K562 (cell line): Measurements from ENCODE around the gene BEST4. TPM values are rescaled to one million over a fixed set of nuclear protein-coding genes. Genes with fewer than 3 reads are reported as not detected.

Source experiments
- BMI1 ChIP-seq: fragments of 150-350 bp; IDR thresholded peaks from 2 replicates; pipeline ENCODE4 v1.6.1; 2014; ENCODE audit warnings: low read length
- BRCA1 ChIP-seq, 2 experiments: fragments of 450-650 bp in 1 of 2; sonication (generic) in 1 of 2; formaldehyde crosslinking in 1 of 2; IDR thresholded peaks; 2 replicates each; pipeline versions ENCODE4 v1.5.0 to v1.6.1; 2017 to 2020; ENCODE audit warnings: mild to moderate bottlenecking in 1 of 2, missing genetic modification reagents in 1 of 2
- CBX8 ChIP-seq: fragments of 200-600 bp; sonication (generic); IDR thresholded peaks from 2 replicates; pipeline ENCODE4 v1.6.1; 2012; ENCODE audit warnings: borderline replicate concordance, mixed run types, low read depth, mild to moderate bottlenecking, moderate library complexity, mixed read lengths, low read length, control low read depth, inconsistent platforms; ENCODE audit not compliant: poor library complexity, severe bottlenecking; ENCODE audit errors: extremely low read depth
- CUX1 ChIP-seq: fragments of 200-800 bp; sonication (Bioruptor generic); IDR thresholded peaks from 2 replicates; pipeline ENCODE4 v1.6.1; 2016; ENCODE audit warnings: missing genetic modification characterization, missing compliant biosample characterization
- CXXC5 ChIP-seq: fragments of 250-450 bp; sonication (Bioruptor Pico); IDR thresholded peaks from 2 replicates; pipeline ENCODE4 v1.8.0; 2022; ENCODE audit warnings: inconsistent platforms, mild to moderate bottlenecking, moderate library complexity
- DPF2 ChIP-seq: fragments of 450-650 bp; IDR thresholded peaks from 2 replicates; pipeline ENCODE4 v1.6.1; 2016
- E2F3 ChIP-seq: fragments of 250-450 bp; sonication (Bioruptor Pico); IDR thresholded peaks from 2 replicates; pipeline ENCODE4 v1.4.0; 2020; ENCODE audit warnings: mild to moderate bottlenecking
- ESRRA ChIP-seq: fragments of 450-650 bp; IDR thresholded peaks from 2 replicates; pipeline ENCODE4 v1.6.1; 2014; ENCODE audit warnings: low read depth, mild to moderate bottlenecking, moderate library complexity, borderline replicate concordance
- POLR2AphosphoS5 ChIP-seq: IDR thresholded peaks from 2 replicates; pipeline ENCODE4 v1.6.1; 2011; ENCODE audit warnings: mild to moderate bottlenecking, low read depth, low read length, moderate library complexity; ENCODE audit not compliant: control insufficient read depth, insufficient read depth
- RERE ChIP-seq: sonication (generic); formaldehyde crosslinking; IDR thresholded peaks from 2 replicates; pipeline ENCODE4 v1.8.0; 2023; ENCODE audit warnings: missing genetic modification reagents, mild to moderate bottlenecking, borderline replicate concordance
- SRSF1 ChIP-seq: fragments of 200-400 bp; formaldehyde crosslinking; IDR thresholded peaks from 2 replicates; pipeline ENCODE4 v1.6.1; 2017; ENCODE audit warnings: mild to moderate bottlenecking, low read depth, low read length, moderate library complexity
- THRAP3 ChIP-seq: fragments of 450-650 bp; IDR thresholded peaks from 2 replicates; pipeline ENCODE4 v1.6.1; 2016; ENCODE audit warnings: mild to moderate bottlenecking, inconsistent platforms, borderline replicate concordance
- ZNF408 ChIP-seq: fragments of 250-450 bp; sonication (Bioruptor Pico); IDR thresholded peaks from 2 replicates; pipeline ENCODE4 v1.4.0; 2020; ENCODE audit warnings: low read depth, mild to moderate bottlenecking, moderate library complexity
- ZNF436 ChIP-seq: fragments of 250-450, 450-650 bp; sonication (Bioruptor Pico); formaldehyde crosslinking; IDR thresholded peaks from 2 replicates; pipeline ENCODE4 v1.7.0; 2020; ENCODE audit warnings: mild to moderate bottlenecking
- polyA plus RNA-seq, 8 experiments: library from polyadenylated mRNA; depleted of rRNA in 4 of 8; stranded (reverse) in 5 of 8; unstranded in 3 of 8; fragments of >200 nt; fragmentation: Nextera tagmentation in 2 of 8; fragmentation: Illumina TruSeq in 1 of 8; extraction: Ambion mirVana in 2 of 8; extraction: Trizol in 1 of 8; gene quantifications; 2 replicates each; pipeline versions ENCODE4 v1.2.1 to v1.2.3, GENCODE V29; 2011 to 2014; ENCODE audit warnings: inconsistent platforms in 1 of 8, missing spikeins in 1 of 8
- total RNA-seq, 7 experiments: library from RNA; depleted of rRNA in 6 of 7; stranded (reverse); fragments of >200 nt in 6 of 7; fragmentation: Illumina TruSeq in 2 of 7; extraction: Trizol in 2 of 7; gene quantifications; 2 replicates each; pipeline versions ENCODE4 v1.2.1 to v1.2.3, GENCODE V29; 2011 to 2021; ENCODE audit warnings: low replicate concordance in 1 of 7
- TF ChIP-seq, protein P1 (sequence below): sonication (generic); IDR thresholded peaks from 2 replicates; pipeline ENCODE4 v1.6.1; 2016

BEST4 gene
- total and polyA plus RNA-seq, 9 of the 15 experiments (the other 6 are each of a cell fraction or from before 2014, with no cell fraction given) = 0.07 to 0.11 TPM; not detected in 7

DNA sequence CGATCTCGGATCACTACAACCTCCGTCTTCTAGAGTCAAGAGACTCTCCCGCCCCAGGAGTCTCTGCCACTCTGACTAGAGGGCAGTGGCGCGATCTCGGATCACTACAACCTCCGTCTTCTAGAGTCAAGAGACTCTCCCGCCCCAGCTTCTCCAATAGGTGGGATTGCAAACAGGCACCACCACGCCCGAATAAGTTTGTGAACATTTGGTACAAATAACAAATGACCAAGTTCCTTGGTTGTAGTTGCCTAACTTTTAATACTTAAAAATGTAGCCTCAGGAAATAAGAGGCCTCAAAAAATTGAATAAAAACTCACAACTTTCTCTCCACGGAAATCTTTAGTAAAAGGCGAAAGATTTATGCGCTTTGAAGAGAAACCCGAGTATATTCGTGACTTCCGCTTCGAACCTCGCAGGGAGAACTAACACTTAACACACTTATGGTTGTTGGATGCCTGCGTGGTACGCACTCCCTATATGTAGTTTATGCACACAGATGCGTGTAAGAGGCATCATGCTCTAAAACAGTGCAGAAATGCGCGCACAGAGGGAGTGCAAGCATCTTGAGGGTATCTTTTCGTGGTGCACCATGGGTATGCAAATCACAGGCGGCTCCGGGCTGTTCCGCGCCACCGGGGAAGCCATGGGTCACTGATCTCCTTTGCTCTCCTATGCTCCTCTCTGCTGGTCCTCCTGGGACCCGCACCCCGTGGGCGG lies 31.8 kb upstream of the BEST4 start (continued):
- peak; percentile 75; the same call in 1 of the 2 replicates for TF ChIP-seq CUX1 (CRISPR knock-in tag)
- TF ChIP-seq CBX8 = no peak
- peak; percentile 45; the same call in 1 of the 2 replicates for TF ChIP-seq BMI1
- peak; percentile 55 for TF ChIP-seq DPF2
- TF ChIP-seq THRAP3 = peak; percentile 99
- TF ChIP-seq ZNF436 (CRISPR knock-in tag) = peak; percentile 90
- TF ChIP-seq CXXC5 (CRISPR knock-in tag) = peak; percentile 82
- TF ChIP-seq POLR2AphosphoS5 = peak; percentile 100
- TF ChIP-seq BRCA1 (IDR thresholded peaks at IDR 0.05) = no peak
- no peak for TF ChIP-seq BRCA1 (CRISPR knock-in tag; IDR thresholded peaks at IDR 0.05)
- peak; percentile 77 for TF ChIP-seq E2F3 (CRISPR knock-in tag)
- no peak for TF ChIP-seq ZNF408 (CRISPR knock-in tag)
- TF ChIP-seq SRSF1 = no peak
- TF ChIP-seq ESRRA = peak; percentile 6; the same call in 1 of the 2 replicates
- no peak for TF ChIP-seq RERE
- TF ChIP-seq, protein P1, sequence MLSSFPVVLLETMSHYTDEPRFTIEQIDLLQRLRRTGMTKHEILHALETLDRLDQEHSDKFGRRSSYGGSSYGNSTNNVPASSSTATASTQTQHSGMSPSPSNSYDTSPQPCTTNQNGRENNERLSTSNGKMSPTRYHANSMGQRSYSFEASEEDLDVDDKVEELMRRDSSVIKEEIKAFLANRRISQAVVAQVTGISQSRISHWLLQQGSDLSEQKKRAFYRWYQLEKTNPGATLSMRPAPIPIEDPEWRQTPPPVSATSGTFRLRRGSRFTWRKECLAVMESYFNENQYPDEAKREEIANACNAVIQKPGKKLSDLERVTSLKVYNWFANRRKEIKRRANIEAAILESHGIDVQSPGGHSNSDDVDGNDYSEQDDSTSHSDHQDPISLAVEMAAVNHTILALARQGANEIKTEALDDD = peak; percentile 98
